Measurements from ENCODE around the gene SPATA31D3. TPM values are rescaled to one million over a fixed set of nuclear protein-coding genes. Genes with fewer than 3 reads are reported as not detected.
"Not testable (repeated sequence)": the region's sequence is repeated elsewhere in the genome, so short reads cannot be mapped to it uniquely, and the experiment has no call there.

Gene SPATA31D3
- total RNA-seq, 1 donor from 2014 or later, result not detected

GRCh38 chr9:81971727-81972126, 28.4 kb downstream of the SPATA31D3 start:
- DNase-seq (ENCODE audit: low spot score), result no peak
- intact Hi-C loops (cut with DNase I), result no loop called here

GRCh38 chr9:81974764-81975163, 31.5 kb downstream of the SPATA31D3 start:
- DNase-seq (ENCODE audit: low spot score), result no peak
- intact Hi-C loops (cut with DNase I), result no loop called here

GRCh38 chr9:81976351-81976750, 33.1 kb downstream of the SPATA31D3 start:
- intact Hi-C loops (cut with DNase I), result no loop called here

GRCh38 chr9:81979196-81979595, 35.9 kb downstream of the SPATA31D3 start:
- no peak for DNase-seq (ENCODE audit: low spot score)
- intact Hi-C loops (cut with DNase I), result no loop called here

More at GRCh38 chr9:81976351-81976750, 33.1 kb downstream of the SPATA31D3 start:
- no peak for DNase-seq (ENCODE audit: low spot score)

- intact Hi-C loops (cut with DNase I), result no loop called here
- no peak for DNase-seq (ENCODE audit: low spot score)
These were observed 37.3 kb downstream of the SPATA31D3 start for GRCh38 chr9:81980568-81980967.

GRCh38 chr9:81981883-81982282, 38.6 kb downstream of the SPATA31D3 start:
- DNase-seq (ENCODE audit: low spot score), result no peak
- intact Hi-C loops (cut with DNase I), result no loop called here

- DNase-seq (ENCODE audit: low spot score), result no peak
- intact Hi-C loops (cut with DNase I), result no loop called here
These were observed 41.6 kb downstream of the SPATA31D3 start for GRCh38 chr9:81984928-81985327.

- intact Hi-C loops (cut with DNase I), result no loop called here
- DNase-seq (ENCODE audit: low spot score), result no peak
These were observed 42.8 kb downstream of the SPATA31D3 start for GRCh38 chr9:81986051-81986450.

GRCh38 chr9:81988472-81988871, 45.2 kb downstream of the SPATA31D3 start, which contains the start of gene SPATA31D1:
SPATA31D1 (plus strand) TSS chr9:81988772; CDS start chr9:81988819, 47 bp downstream.
- intact Hi-C loops (cut with DNase I), result not testable (repeated sequence)

GRCh38 chr9:81989700-81990099, 46.4 kb downstream of the SPATA31D3 start:
- intact Hi-C loops (cut with DNase I), result no loop called here
- no peak for DNase-seq (ENCODE audit: low spot score)

More at GRCh38 chr9:81988472-81988871, 45.2 kb downstream of the SPATA31D3 start, which contains the start of gene SPATA31D1:
- DNase-seq (ENCODE audit: low spot score), result not testable (repeated sequence)

GRCh38 chr9:81993656-81994055, 50.4 kb downstream of the SPATA31D3 start:
- DNase-seq (ENCODE audit: low spot score), result no peak
- intact Hi-C loops (cut with DNase I), result no loop called here

Other genes with a start within 250 kb of the SPATA31D3 start
- gene SPATA31D4, start 15.1 kb upstream of the SPATA31D3 start, total RNA-seq, result not detected
- gene SPATA31D1, start 45.3 kb downstream of the SPATA31D3 start, total RNA-seq, result not detected